Osteocyte (in vitro differentiated cells): Measurements from ENCODE around the gene DCLRE1B. TPM values are rescaled to one million over a fixed set of nuclear protein-coding genes. Genes with fewer than 3 reads are reported as not detected.
A peak's percentile ranks its signal among the peaks of the same experiment; 100 is the strongest.

Experiments
- DNase-seq: peaks from one replicate; pipeline ENCODE4 v3.0.0; 2021; ENCODE audit warnings: mixed read lengths; ENCODE audit not compliant: unreplicated experiment; ENCODE audit errors: extremely low spot score
- H3K27ac Mint-ChIP-seq: one replicate; pipeline ENCODE4 v1.8.0; 2021; ENCODE audit warnings: mild to moderate bottlenecking, mixed read lengths; ENCODE audit not compliant: unreplicated experiment
- H3K27me3 Mint-ChIP-seq: one replicate; pipeline ENCODE4 v1.8.0; 2021; ENCODE audit warnings: mixed read lengths; ENCODE audit not compliant: unreplicated experiment
- H3K36me3 Mint-ChIP-seq: one replicate; pipeline ENCODE4 v1.8.0; 2021; ENCODE audit warnings: mixed read lengths; ENCODE audit not compliant: unreplicated experiment
- H3K4me1 Mint-ChIP-seq: one replicate; pipeline ENCODE4 v1.8.0; 2021; ENCODE audit warnings: mixed read lengths; ENCODE audit not compliant: unreplicated experiment
- H3K4me3 Mint-ChIP-seq: one replicate; pipeline ENCODE4 v1.8.0; 2021; ENCODE audit warnings: mild to moderate bottlenecking, moderate library complexity, mixed read lengths; ENCODE audit not compliant: unreplicated experiment
- H3K9me3 Mint-ChIP-seq: one replicate; pipeline ENCODE4 v1.8.0; 2021; ENCODE audit warnings: mixed read lengths; ENCODE audit not compliant: unreplicated experiment
- CTCF ChIP-seq: fragments of 200-600 bp; sonication (generic); IDR thresholded peaks from 2 replicates; pipeline ENCODE4 v1.5.0; 2021; ENCODE audit warnings: antibody characterized with exemption, mild to moderate bottlenecking, moderate library complexity
- total RNA-seq: library from RNA; stranded (reverse); gene quantifications from 2 replicates; pipeline ENCODE4 v1.2.1, GENCODE V29; 2021

The DCLRE1B gene
- total RNA-seq, 1 donor from 2014 or later, result 10.0 TPM

- no peak for DNase-seq
- Mint-ChIP-seq H3K27me3 (no peaks in the 10 kb centered on the region), H3K4me1 (peaks cover 31% of the 10 kb centered on the region)
These were observed 33.1 kb downstream of the DCLRE1B start for GRCh38 chr1:113938192-113938591.

GRCh38 chr1:113940365-113941244, 35.5 kb downstream of the DCLRE1B start:
- Mint-ChIP-seq H3K36me3 (peaks cover 27% of the 10 kb centered on the region), H3K27ac (peak overlapping the region; percentile 25), H3K4me3 (no peak overlapping the region), H3K4me1 (peaks cover 22% of the 10 kb centered on the region), H3K9me3 (peaks cover 8% of the 10 kb centered on the region), H3K27me3 (no peaks in the 10 kb centered on the region)
- DNase-seq, result no peak
- TF ChIP-seq CTCF, result no peak

More at GRCh38 chr1:113938192-113938591, 33.1 kb downstream of the DCLRE1B start:
- H3K4me3 Mint-ChIP-seq, result no peak overlapping the region
- no peak for TF ChIP-seq CTCF
- H3K9me3 Mint-ChIP-seq, result peaks cover 1% of the 10 kb centered on the region
- peaks cover 14% of the 10 kb centered on the region for H3K36me3 Mint-ChIP-seq
- H3K27ac Mint-ChIP-seq, result no peak overlapping the region

DNA sequence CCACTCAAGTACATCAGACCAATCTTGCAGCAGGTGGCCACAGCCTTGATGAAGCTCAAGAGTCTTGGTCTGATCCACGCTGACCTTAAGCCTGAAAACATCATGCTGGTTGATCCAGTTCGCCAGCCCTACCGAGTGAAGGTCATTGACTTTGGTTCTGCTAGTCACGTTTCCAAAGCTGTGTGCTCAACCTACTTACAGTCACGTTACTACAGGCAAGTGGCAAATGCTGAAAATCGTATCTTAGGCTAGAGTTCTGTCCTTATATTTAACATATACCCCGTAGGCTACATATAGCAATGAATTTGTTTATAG, 36.1 kb downstream of the DCLRE1B start:
- Mint-ChIP-seq H3K4me1 (peaks cover 19% of the 10 kb centered on the region), H3K27ac (no peak overlapping the region), H3K36me3 (peaks cover 28% of the 10 kb centered on the region), H3K9me3 (peaks cover 8% of the 10 kb centered on the region), H3K27me3 (no peaks in the 10 kb centered on the region), H3K4me3 (no peak overlapping the region)
- no peak for DNase-seq
- TF ChIP-seq CTCF, result no peak

DNA sequence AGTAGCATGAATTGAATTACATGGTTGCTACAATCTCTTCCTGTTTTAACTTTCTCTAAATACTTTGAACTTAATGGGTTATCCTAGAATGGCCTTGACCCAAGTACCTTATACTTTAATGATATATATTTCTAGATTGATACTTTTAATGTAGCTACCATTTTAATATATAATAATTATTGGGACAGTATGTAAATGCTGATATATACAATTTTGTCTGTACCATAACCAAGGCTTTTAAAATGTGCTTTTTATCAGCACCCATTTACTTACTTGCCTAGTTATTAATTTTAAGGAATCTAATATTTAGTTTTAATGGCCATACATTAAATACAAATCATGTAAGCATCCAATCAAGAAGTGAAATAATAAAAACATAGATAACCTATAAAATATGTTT, 37.4 kb downstream of the DCLRE1B start:
- Mint-ChIP-seq H3K27me3 (no peaks in the 10 kb centered on the region), H3K36me3 (peaks cover 28% of the 10 kb centered on the region)

More for the DNA sequence above, 37.4 kb downstream of the DCLRE1B start:
- no peak for TF ChIP-seq CTCF
- H3K27ac Mint-ChIP-seq, result no peak overlapping the region
- peaks cover 8% of the 10 kb centered on the region for H3K9me3 Mint-ChIP-seq
- peaks cover 19% of the 10 kb centered on the region for H3K4me1 Mint-ChIP-seq
- no peak for DNase-seq
- no peak overlapping the region for H3K4me3 Mint-ChIP-seq
